Measurements from ENCODE around the gene KDM2A.

Gene KDM2A

DNA sequence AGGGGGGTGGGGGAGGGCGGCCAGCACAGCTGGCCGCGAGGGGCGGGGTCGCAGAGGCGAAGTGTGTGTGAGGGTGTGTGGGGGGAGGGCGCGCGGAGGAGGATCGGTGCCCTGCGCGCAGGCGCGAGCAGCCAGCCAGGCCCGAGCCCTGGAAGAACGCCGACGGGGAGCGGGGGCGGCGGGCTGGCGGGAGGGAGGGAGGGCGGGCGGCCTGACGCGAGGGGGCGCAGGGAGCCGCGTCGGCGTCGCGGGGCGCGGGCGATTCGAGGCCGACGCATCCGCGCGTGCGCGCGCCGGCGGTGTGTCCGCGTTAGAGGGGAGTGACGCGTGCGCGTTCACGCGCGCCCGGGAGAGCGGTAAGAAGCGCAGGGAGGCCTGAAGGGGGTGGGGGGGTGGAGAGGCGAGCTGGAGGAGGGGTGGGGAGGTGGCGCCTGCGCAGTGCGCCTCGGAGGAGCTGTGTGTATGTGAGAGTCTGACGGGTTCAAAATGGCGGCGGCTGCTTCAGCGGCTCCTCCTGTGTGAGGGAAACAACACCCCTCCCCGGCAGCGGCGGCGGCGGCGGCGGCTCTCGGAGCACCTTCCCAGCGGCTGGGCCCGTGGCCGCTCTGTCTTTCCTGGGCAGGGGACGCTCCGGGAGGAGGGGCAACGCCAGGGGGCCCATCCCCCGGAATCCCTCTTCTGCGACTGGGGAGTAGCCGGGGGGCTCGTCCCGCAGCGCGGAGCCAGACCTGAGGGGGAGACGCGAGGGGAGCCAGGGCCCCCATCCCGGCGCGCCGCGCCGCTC lies at the start of gene KDM2A:
KDM2A (plus strand) TSS at position 463 of the 784 bp plus-strand sequence. CDS start 2,054 bp downstream, outside the sequence.
- peak; percentile 87 for DNase-seq (ENCODE audit: low read depth)

- no peak for DNase-seq (ENCODE audit: low read depth)
These were observed 47.4 kb upstream of the KDM2A start for GRCh38 chr11:67071420-67072284.

DNA sequence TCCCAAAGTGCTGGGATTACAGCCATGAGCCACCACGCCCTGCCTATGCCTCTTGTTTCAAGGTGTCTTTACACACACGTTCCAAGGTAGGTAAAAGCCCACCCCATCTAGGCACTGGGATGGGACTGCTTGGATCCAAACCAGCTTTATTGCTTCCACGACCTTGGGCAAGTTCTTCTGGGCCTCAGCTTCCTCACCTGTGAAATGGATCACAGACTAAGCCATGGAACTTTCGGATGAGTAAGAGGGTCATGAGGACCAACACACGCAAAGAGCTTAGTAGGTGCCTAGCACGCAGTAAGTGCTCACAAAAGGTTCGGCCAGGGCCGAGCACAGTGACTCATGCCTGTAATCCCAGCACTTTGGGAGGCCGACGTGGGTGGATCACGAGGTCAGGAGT lies 46.8 kb upstream of the KDM2A start:
- no peak for DNase-seq (ENCODE audit: low read depth)

DNA sequence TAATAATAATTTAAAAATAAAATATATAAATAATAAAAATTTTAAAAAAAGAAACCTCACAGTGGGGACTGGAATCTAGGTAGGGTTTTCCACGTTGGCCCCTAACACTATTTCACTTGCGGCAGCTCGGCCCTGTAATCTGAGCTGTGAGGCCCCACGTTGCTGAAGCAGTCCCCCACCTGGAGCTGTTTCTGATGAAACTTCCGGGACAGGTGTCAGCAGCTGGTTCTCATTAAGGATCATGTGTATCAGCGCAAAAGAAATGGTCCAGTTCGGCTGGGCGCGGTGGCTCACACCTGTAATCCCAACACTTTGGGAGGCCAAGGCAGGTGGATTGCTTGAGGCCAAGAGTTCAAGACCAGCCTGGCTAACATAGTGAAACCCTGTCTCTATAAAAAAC lies 45.2 kb upstream of the KDM2A start:
- DNase-seq (ENCODE audit: low read depth) = no peak

- no peak for DNase-seq (ENCODE audit: low read depth)
These were observed 42.9 kb upstream of the KDM2A start for GRCh38 chr11:67076202-67076601.

DNA sequence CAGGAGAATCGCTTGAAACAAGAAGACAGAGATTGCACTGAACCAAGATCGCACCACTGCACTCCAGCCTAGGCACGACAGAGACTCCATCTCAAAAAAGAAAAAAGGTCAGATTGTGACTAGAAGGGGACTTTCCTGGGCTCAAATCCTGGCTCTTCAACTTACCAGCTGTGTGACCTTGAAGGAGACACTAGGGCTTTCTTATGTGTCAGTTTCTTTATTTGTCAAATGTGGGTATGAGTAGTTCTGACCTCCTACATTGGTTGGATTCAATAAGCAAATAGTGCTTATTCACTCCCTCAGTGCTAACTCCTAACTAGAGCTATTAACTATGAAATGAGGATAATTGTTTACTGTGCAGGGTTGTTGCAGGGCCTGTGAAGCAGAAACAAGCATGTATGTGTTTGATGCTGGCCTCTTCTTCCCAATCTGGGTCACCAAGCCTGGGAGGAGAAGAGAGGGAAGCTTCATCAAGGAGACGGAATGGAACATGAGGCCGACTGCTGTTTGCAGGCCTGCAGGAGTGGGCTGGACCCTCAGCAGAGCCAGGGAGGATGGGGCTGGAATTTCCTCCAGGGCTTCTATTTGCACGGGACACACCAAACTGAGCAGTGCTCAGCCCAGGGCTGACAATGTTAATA lies 39.9 kb upstream of the KDM2A start:
- DNase-seq (ENCODE audit: low read depth) = no peak

DNA sequence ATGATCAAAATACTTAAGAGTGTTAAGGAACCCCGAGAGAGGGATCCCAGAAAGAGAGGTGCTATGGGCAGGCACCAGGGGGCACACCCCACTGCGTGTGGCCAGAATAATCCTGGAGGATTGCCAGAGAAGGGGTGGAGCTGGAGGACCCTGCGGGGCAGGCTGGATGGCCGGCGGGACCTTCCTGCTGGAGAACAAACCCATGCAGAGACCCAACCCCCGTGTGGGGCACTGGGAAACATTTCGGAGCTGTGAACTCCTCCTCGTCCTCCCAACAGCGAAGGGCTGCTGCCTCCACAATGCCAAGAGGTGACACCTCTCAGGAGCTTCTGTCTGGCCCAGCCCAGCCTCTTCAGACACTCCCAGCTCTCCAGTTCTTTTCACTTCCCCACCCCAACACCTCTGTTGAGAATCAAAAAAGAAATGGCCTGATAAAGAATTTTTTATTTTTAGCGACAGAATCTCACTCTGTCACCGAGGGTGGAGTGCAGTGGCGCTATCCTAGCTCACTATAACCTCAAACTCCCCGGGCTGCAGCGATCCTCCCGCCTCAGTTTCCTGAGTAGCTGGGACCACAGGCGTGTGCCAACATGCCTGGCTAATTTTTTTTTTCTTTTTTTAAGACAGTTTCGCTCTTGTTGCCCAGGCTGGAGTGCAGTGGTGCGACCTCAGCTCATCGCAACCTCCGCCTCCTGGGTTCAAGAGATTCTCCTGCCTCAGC lies 36.8 kb upstream of the KDM2A start:
- DNase-seq (ENCODE audit: low read depth) = no peak

GRCh38 chr11:67083786-67084366 lies 35.2 kb upstream of the KDM2A start:
- no peak for DNase-seq (ENCODE audit: low read depth)

GRCh38 chr11:67085617-67086016 lies 33.4 kb upstream of the KDM2A start:
- DNase-seq (ENCODE audit: low read depth) = no peak

- no peak for DNase-seq (ENCODE audit: low read depth)
These were observed 28.3 kb upstream of the KDM2A start for GRCh38 chr11:67090717-67091116.

DNA sequence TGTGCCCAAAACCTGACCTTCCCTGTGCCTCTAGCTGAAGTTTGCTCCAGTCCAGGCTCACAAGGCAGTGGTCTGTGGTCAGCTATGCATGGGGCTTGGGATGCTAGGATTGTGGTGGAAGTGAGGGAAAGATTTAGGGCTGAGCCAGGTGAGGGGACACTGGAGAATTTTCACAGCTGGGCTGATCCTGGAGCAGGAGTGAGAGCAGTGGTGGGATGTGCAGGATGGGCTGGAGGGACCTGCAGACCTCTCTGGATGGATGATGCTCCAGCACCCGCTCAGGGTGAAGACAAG lies 23.9 kb upstream of the KDM2A start:
- DNase-seq (ENCODE audit: low read depth) = no peak

GRCh38 chr11:67098799-67099429 lies 20.1 kb upstream of the KDM2A start:
- no peak for DNase-seq (ENCODE audit: low read depth)

- no peak for DNase-seq (ENCODE audit: low read depth)
These were observed 19.2 kb upstream of the KDM2A start for GRCh38 chr11:67099831-67100324.

DNA sequence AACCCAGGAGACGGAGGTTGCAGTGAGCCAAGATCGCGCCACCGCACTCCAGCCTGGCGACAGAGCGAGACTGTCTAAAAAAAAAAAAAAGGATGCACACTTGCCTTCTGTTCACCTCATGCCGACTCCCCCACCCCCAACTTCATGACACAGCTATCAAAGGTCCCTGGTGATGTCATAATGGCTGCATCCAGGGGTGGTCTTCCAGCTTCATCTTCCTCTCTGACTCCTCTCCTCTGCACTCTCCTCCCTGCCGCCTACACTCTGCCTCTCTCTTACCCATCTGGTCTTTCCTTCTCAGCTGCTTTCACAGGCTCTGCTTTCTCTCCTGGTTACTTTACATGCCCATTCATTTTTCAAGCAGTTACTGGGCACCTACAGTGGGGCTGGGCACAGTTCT lies 16.4 kb upstream of the KDM2A start:
- DNase-seq (ENCODE audit: low read depth) = no peak

GRCh38 chr11:67105964-67106363 lies 13.1 kb upstream of the KDM2A start:
- DNase-seq (ENCODE audit: low read depth) = no peak

DNA sequence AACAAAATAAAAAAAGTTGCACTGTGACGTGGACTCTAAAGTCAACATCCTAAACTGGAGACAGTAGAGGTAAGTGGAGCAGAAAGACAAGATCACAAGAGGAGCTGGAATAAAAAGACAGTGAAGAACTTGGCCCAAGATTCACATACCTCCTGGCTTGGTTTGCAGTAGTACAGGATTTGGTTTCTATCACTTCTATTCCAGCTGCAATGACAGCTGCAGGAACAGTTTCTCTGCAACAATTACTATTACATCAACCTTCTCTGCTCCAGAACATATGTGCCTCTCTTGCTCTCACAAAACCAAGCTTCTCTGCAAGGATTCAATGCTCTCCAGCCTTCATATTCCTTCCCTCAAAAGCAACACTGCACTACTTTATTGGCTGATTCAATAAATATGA lies 7.8 kb upstream of the KDM2A start:
- no peak for DNase-seq (ENCODE audit: low read depth)

- DNase-seq (ENCODE audit: low read depth) = no peak
These were observed 5.8 kb upstream of the KDM2A start for GRCh38 chr11:67113231-67113721.

DNA sequence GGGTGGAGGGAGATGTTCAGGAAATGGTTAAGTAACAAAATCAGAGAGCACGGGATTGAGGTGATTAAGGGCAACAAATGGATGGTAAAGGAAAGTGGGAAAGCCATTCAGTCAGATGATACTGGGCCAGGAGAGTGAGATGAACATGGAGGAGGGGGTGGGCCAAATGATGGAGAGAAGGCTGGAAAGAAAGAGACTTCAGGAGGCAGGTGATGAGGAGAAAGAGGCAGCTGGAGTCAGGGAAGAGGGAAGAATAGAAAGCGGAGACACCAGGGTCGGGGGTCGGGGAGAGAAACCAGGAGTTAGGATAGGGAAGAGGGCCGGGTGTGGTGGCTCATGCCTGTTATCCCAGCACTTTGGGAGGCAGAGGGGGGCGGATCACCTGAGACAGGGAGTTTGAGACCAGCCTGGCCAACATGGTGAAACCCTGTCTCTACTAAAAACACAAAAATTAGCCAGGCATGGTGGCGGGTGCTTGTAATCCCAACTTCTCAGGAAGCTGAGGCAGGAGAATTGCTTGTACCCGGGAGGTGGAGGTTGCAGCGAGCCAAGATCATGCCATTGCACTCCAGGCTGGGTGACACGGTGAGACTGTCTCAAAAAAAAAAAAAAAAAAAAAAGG lies 4.7 kb upstream of the KDM2A start:
- DNase-seq (ENCODE audit: low read depth) = no peak

DNA sequence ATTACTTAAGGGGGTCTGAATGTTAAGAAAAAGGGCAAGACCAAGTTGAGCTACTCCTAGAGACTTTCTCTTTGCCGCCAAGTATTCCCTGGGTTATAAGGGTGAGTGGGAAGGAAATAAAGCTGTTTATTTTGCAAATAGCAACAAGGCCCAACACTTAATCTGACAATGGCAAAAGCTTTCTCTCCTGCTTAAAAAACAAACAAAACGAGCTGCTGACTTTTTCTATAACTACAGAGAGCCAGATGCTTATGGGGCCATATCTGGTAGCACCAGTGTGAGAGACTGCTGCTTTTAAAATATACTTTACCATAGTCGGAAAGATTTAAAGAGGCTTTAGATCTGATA lies 2.3 kb upstream of the KDM2A start:
- DNase-seq (ENCODE audit: low read depth) = no peak

GRCh38 chr11:67117176-67117575 lies 1.9 kb upstream of the KDM2A start:
- DNase-seq (ENCODE audit: low read depth) = no peak

DNA sequence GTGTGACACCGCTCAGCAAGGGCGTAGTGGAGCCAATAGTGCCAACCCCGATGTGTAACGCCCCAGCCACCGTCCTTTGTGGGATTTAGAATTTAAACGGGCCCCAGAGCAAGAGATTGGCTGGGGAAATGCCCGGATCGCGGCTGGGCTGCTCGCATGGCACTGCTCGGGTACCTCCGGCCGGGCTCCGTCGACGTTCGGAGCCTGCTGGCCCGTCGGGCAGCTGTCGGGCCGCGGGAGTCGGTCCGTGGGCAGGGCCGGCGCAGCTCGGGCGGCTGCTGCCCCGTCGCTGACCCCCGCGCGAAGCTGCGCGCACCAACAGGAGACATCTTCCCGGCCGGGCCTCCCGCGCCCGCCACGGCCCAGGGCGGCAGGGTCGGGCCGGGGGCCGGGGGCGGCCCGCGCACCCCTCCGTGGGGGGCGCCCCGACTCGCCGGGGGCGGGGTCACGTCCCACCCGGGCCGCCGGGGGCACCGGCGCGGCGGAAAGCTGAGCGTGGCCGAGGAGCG lies 1.3 kb upstream of the KDM2A start:
- no peak for DNase-seq (ENCODE audit: low read depth)
